Lung (tissue), 12 donors: ENCODE results near the gene ACOT7. TPM values are rescaled to one million over a fixed set of nuclear protein-coding genes. Genes with fewer than 3 reads are reported as not detected.
A peak's percentile ranks its signal among the peaks of the same experiment; 100 is the strongest.

Experiments used
- ATAC-seq: fragments of 200-7000 bp; cut with Tn5 transposase; one replicate; pipeline ENCODE4 v1.9.1; 2020; ENCODE audit warnings: moderate number of reproducible peaks; ENCODE audit not compliant: insufficient read depth, low FRiP score
- DNase-seq, 3 donors: peaks; one replicate each; pipeline ENCODE4 v3.0.0-alpha.2; 2013 to 2017
- H3K27ac ChIP-seq, 2 donors: one replicate each; pipeline ENCODE4 v1.5.1; 2013; ENCODE audit warnings: mild to moderate bottlenecking in 2 of 2, moderate library complexity in 2 of 2, control low read depth in 1 of 2, inconsistent platforms in 1 of 2, low read depth in 1 of 2, low read length in 1 of 2
- H3K27me3 ChIP-seq, 3 donors: one replicate each; pipeline ENCODE4 v1.5.1; 2013; ENCODE audit warnings: low read length in 2 of 3; ENCODE audit not compliant: control insufficient read depth in 3 of 3, insufficient read depth in 3 of 3
- H3K36me3 ChIP-seq, 4 donors: one replicate each; pipeline ENCODE4 v1.5.1; 2013; ENCODE audit warnings: low read length in 4 of 4, mild to moderate bottlenecking in 1 of 4, moderate library complexity in 1 of 4; ENCODE audit not compliant: control insufficient read depth in 4 of 4, insufficient read depth in 4 of 4
- H3K4me1 ChIP-seq, 5 donors: one replicate each; pipeline ENCODE4 v1.5.1; 2013; ENCODE audit warnings: low read length in 5 of 5, mild to moderate bottlenecking in 2 of 5, moderate library complexity in 1 of 5; ENCODE audit not compliant: control insufficient read depth in 5 of 5, insufficient read depth in 5 of 5
- H3K4me3 ChIP-seq: one replicate; pipeline ENCODE4 v1.5.1; 2013; ENCODE audit warnings: mild to moderate bottlenecking, control low read depth, moderate library complexity
- H3K9ac ChIP-seq, 2 donors: one replicate each; pipeline ENCODE4 v1.5.1; 2013; ENCODE audit warnings: low read length in 2 of 2, control low read depth in 1 of 2; ENCODE audit not compliant: insufficient read depth in 1 of 2
- H3K9me3 ChIP-seq, 4 donors: one replicate each; pipeline ENCODE4 v1.5.1; 2013; ENCODE audit warnings: low read length in 3 of 4, mild to moderate bottlenecking in 1 of 4, moderate library complexity in 1 of 4; ENCODE audit not compliant: control insufficient read depth in 4 of 4, insufficient read depth in 3 of 4
- CTCF ChIP-seq: IDR thresholded peaks from 2 replicates; pipeline ENCODE4 v1.5.1; 2012; ENCODE audit warnings: mild to moderate bottlenecking; ENCODE audit errors: control extremely low read depth, extremely low read depth
- WGBS, 2 donors: extraction: QIAGEN DNeasy Blood & Tissue Kit; methylation state at CpG; one replicate each; pipeline ENCODE4 v1.1.7; 2013; 5-methylcytosine and 5-hydroxymethylcytosine counted together
- polyA plus RNA-seq, 2 donors: library from polyadenylated mRNA; stranded (reverse); fragments of 200-250 nt; gene quantifications; one replicate each; pipeline ENCODE4 v1.2.1, GENCODE V29; 2013
- total RNA-seq, 2 donors: library from RNA; depleted of rRNA in 1 of 2; stranded (reverse); fragments of >200 nt in 1 of 2; gene quantifications; one replicate each; pipeline ENCODE4 v1.2.1, GENCODE V29; 2014 to 2021
- donor health status: control.
- donor health status: control.
- donor health status: Bipolar disorder and iron deficiency.
- donor health status: healthy.
- donor health status: DM: yes; HTN: yes; CAD: no.

Gene ACOT7
- total and polyA plus RNA-seq, 4 donors: 8.8 to 37.4 (median 23.1) TPM

- Histone ChIP-seq H3K4me1 (peaks cover 4 to 35% (median 24%) of the 10 kb centered on the region in 5 donors), H3K36me3 (no peaks in the 10 kb centered on the region), H3K27ac (peak overlapping the region; percentile 68 to 84), H3K27me3 (no peaks in the 10 kb centered on the region), H3K4me3 (no peak overlapping the region), H3K9me3 (no peaks in the 10 kb centered on the region), H3K9ac (peak overlapping the region in 1 of 2 donors; percentile 53)
- ATAC-seq (no peak), DNase-seq (peak; percentile 87 to 91 (median 91))
- no peak for TF ChIP-seq CTCF
- WGBS, 2 donors: 22 to 32% methylated on average over 10 of the region's 10 CpGs
Measured at GRCh38 chr1:6358757-6359201, 34.8 kb downstream of the ACOT7 start.

GRCh38 chr1:6358144-6358624 lies 35.4 kb downstream of the ACOT7 start:
- 75 to 76% methylated on average over 10 of the region's 10 CpGs for WGBS, 2 donors
- H3K9me3 ChIP-seq: no peaks in the 10 kb centered on the region
- H3K27me3 ChIP-seq: no peaks in the 10 kb centered on the region
- no peak for TF ChIP-seq CTCF
- DNase-seq (no peak), ATAC-seq (no peak)
- H3K27ac ChIP-seq: peak overlapping the region in 1 of 2 donors; percentile 84
- H3K36me3 ChIP-seq: no peaks in the 10 kb centered on the region
- no peak overlapping the region for H3K9ac ChIP-seq
- H3K4me1 ChIP-seq: peaks cover 4 to 38% (median 24%) of the 10 kb centered on the region in 5 donors
- H3K4me3 ChIP-seq: no peak overlapping the region

- Histone ChIP-seq H3K9me3 (no peaks in the 10 kb centered on the region), H3K9ac (no peak overlapping the region), H3K36me3 (no peaks in the 10 kb centered on the region), H3K27ac (peak overlapping the region in 1 of 2 donors; percentile 7), H3K4me3 (no peak overlapping the region), H3K27me3 (no peaks in the 10 kb centered on the region), H3K4me1 (peaks cover 4 to 38% (median 27%) of the 10 kb centered on the region in 5 donors)
- DNase-seq: no peak
- no peak for ATAC-seq
- WGBS, 2 donors: 89% methylated on average over 11 of the region's 11 CpGs
- no peak for TF ChIP-seq CTCF
Measured at GRCh38 chr1:6357243-6357936, 36.2 kb downstream of the ACOT7 start.
